Endothelial cell of umbilical vein (primary cell): ENCODE measurements around the gene PCDH20. TPM values are rescaled to one million over a fixed set of nuclear protein-coding genes. Genes with fewer than 3 reads are reported as not detected.

ENCODE experiments used
- BruUV-seq: library from RNA; stranded (reverse); fragments of 400-500 nt; replicated peaks from 2 replicates; lab custom pipeline; 2021; lab: Mats Ljungman, UMichigan
- CTCF ChIA-PET: fragments of 300-600, 350-600 bp; sonication (Branson Sonifier 250); formaldehyde crosslinking; loops from one replicate; lab custom pipeline; 2021; ENCODE audit warnings: antibody characterized with exemption, inconsistent platforms; lab: Charles Lee
- POLR2A ChIA-PET: fragments of 300-600, 350-600 bp; sonication (Branson Sonifier 250); formaldehyde crosslinking; loops from one replicate; lab custom pipeline; 2021; ENCODE audit warnings: antibody characterized with exemption, inconsistent platforms; lab: Charles Lee
- DNase-seq: peaks from one replicate; pipeline ENCODE4 v3.0.0-alpha.2; 2011; ENCODE audit warnings: low read depth, low spot score
- FAIRE-seq: peaks from 2 replicates; lab custom pipeline; 2011; peaks lifted over from hg19 to GRCh38; lab: Jason Lieb, UNC
- H2AFZ ChIP-seq: 2 replicates; pipeline ENCODE4 v1.6.0; 2012; ENCODE audit warnings: low read depth, low read length, control low read depth, inconsistent platforms
- H3K27ac ChIP-seq: 2 replicates; pipeline ENCODE4 v1.5.1; 2011; ENCODE audit warnings: low read depth, mild to moderate bottlenecking, control low read depth, low read length, moderate library complexity; ENCODE audit not compliant: insufficient read depth
- H3K27me3 ChIP-seq, 2 experiments: 2 replicates each; pipeline versions ENCODE4 v1.6.0 to v1.6.1; 2011; ENCODE audit warnings: low read length in 2 of 2, mixed read lengths in 1 of 2; ENCODE audit not compliant: control insufficient read depth in 2 of 2, insufficient read depth in 2 of 2
- H3K36me3 ChIP-seq, 2 experiments: 2 replicates in 1 of 2; 3 replicates in 1 of 2; pipeline ENCODE4 v1.5.1; 2011; ENCODE audit warnings: low read length in 2 of 2, mild to moderate bottlenecking in 1 of 2, moderate library complexity in 1 of 2; ENCODE audit not compliant: control insufficient read depth in 2 of 2, insufficient read depth in 2 of 2; ENCODE audit errors: extremely low read depth in 1 of 2
- H3K4me1 ChIP-seq: 3 replicates; pipeline ENCODE4 v1.5.1; 2011; ENCODE audit warnings: mild to moderate bottlenecking, low read length; ENCODE audit not compliant: control insufficient read depth, insufficient read depth; ENCODE audit errors: extremely low read depth
- H3K4me2 ChIP-seq: 2 replicates; pipeline ENCODE4 v1.6.1; 2011; ENCODE audit warnings: low read length, control low read depth, mixed read lengths; ENCODE audit not compliant: insufficient read depth
- H3K4me3 ChIP-seq, 3 experiments: fragments of 200-600 bp in 1 of 3; sonication (generic), shearing (Covaris generic) in 1 of 3; replicated peaks in 1 of 3; 2 replicates each; pipeline ENCODE4 v1.5.1; 2011 to 2016; ENCODE audit warnings: control low read depth in 3 of 3, low read length in 3 of 3, mild to moderate bottlenecking in 2 of 3, inconsistent platforms in 1 of 3, low read depth in 1 of 3, moderate library complexity in 1 of 3; ENCODE audit not compliant: insufficient read depth in 1 of 3
- H3K79me2 ChIP-seq: 2 replicates; pipeline ENCODE4 v1.6.0; 2012; ENCODE audit warnings: low read length, inconsistent platforms; ENCODE audit not compliant: control insufficient read depth, insufficient read depth
- H3K9ac ChIP-seq: replicated peaks from 2 replicates; pipeline ENCODE3; 2011; ENCODE audit warnings: low read length, control low read depth; ENCODE audit not compliant: insufficient read depth; ENCODE audit errors: extremely low read depth
- H3K9me1 ChIP-seq: replicated peaks from 3 replicates; pipeline ENCODE4 v1.6.0; 2011; ENCODE audit warnings: mild to moderate bottlenecking, low read length; ENCODE audit not compliant: control insufficient read depth, insufficient read depth; ENCODE audit errors: extremely low read depth
- H3K9me3 ChIP-seq: replicated peaks from 2 replicates; pipeline ENCODE4 v1.5.1; 2012; ENCODE audit warnings: low read length, inconsistent platforms; ENCODE audit not compliant: control insufficient read depth, insufficient read depth
- H4K20me1 ChIP-seq: replicated peaks from 2 replicates; pipeline ENCODE3; 2011; ENCODE audit warnings: mild to moderate bottlenecking, low read length; ENCODE audit not compliant: control insufficient read depth, insufficient read depth; ENCODE audit errors: extremely low read depth
- EZH2 ChIP-seq: IDR thresholded peaks from 2 replicates; pipeline ENCODE4 v1.6.1; 2012; ENCODE audit warnings: borderline replicate concordance, low read depth, mild to moderate bottlenecking, moderate library complexity, low read length, inconsistent platforms; ENCODE audit not compliant: severe bottlenecking
- FOS ChIP-seq: IDR thresholded peaks from 2 replicates; pipeline ENCODE4 v1.6.1; 2011; ENCODE audit warnings: mild to moderate bottlenecking, low read length, moderate library complexity, borderline replicate concordance; ENCODE audit not compliant: insufficient read depth
- GATA2 ChIP-seq: IDR thresholded peaks from 2 replicates; pipeline ENCODE4 v1.7.0; 2011; ENCODE audit warnings: low read depth, mild to moderate bottlenecking, moderate library complexity, mixed read lengths, low read length; ENCODE audit not compliant: insufficient read length, insufficient read depth
- JUN ChIP-seq: IDR thresholded peaks from 2 replicates; pipeline ENCODE4 v1.6.1; 2011; ENCODE audit warnings: borderline replicate concordance, low read depth; ENCODE audit not compliant: insufficient read length, insufficient read depth
- MYC ChIP-seq: IDR thresholded peaks from one replicate; pipeline ENCODE4 v1.6.1; 2011; ENCODE audit warnings: mild to moderate bottlenecking, low read depth, low read length
- POLR2A ChIP-seq: IDR thresholded peaks from 2 replicates; pipeline ENCODE4 v1.6.1; 2012; ENCODE audit warnings: low read depth, mild to moderate bottlenecking, control low read depth, low read length
- POLR2AphosphoS5 ChIP-seq: IDR thresholded peaks from 2 replicates; pipeline ENCODE4 v1.6.1; 2012; ENCODE audit warnings: low read depth, mild to moderate bottlenecking, control low read depth, low read length, moderate library complexity; ENCODE audit not compliant: insufficient read depth
- dilution Hi-C: fragments of 300-500 bp; cut with MboI; formaldehyde crosslinking; loops from one replicate; pipeline ENCODE4 v1.15.0; 2019; ENCODE audit warnings: low sequenced_read_pairs; ENCODE audit not compliant: extremely low pct_ligation_motif_present
- intact Hi-C: fragments of 100-400 bp; cut with micrococcal nuclease; formaldehyde crosslinking; loops from one replicate; pipeline ENCODE4 v1.10.0; 2022
- polyA plus RNA-seq, 4 experiments: library from polyadenylated mRNA; depleted of rRNA in 3 of 4; stranded (reverse) in 3 of 4; unstranded in 1 of 4; fragments of >200 nt; gene quantifications; 2 replicates each; pipeline versions ENCODE4 v1.2.1 to v1.2.3, GENCODE V29; 2011 to 2012; ENCODE audit warnings: missing spikeins in 1 of 4
- total RNA-seq: library from RNA; stranded (reverse); gene quantifications from 2 replicates; pipeline ENCODE4 v1.2.3, GENCODE V29; 2021
- TF ChIP-seq, protein P1 (sequence below), 2 donors: IDR thresholded peaks; 1 replicate in 1 of 2; 2 replicates in 1 of 2; pipeline ENCODE4 v1.5.1; 2011; ENCODE audit warnings: low read length in 2 of 2, mild to moderate bottlenecking in 2 of 2, moderate library complexity in 2 of 2, control low read depth in 1 of 2, inconsistent platforms in 1 of 2, low read depth in 1 of 2; ENCODE audit not compliant: insufficient read depth in 1 of 2; ENCODE audit errors: extremely low read depth in 1 of 2
- TF ChIP-seq, protein P2 (sequence below): IDR thresholded peaks from 2 replicates; pipeline ENCODE4 v1.6.1; 2011; ENCODE audit not compliant: insufficient read depth, insufficient read length

PCDH20 gene
- total and polyA plus RNA-seq, 2 donors (not counting 3 experiments of a cell fraction or from before 2014, with no cell fraction given) = 0.01 TPM; not detected in 1

DNA sequence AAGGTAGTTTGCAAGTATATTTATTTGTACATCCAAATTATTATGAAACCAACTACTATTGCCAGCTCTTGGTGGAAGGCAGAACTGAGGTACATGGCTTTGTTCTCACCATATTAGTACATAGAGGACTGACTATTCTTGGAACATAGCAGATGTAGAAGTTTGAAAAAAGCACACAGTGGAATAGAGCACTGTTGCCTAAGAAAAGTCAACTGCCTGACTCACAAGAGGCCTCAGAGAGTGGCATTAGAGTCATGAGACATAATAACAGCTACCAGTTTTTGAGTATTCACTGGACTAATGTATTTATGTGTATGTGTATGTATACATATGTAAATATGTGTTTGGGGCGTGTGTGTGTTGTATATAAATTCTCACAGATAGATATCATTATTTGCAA, 8.3 kb upstream of the PCDH20 start:
- no TSS peak for BruUV-seq
- Histone ChIP-seq H3K9ac (no peak overlapping the region), H4K20me1 (no peaks in the 10 kb centered on the region), H3K27ac (no peak overlapping the region), H3K4me3 (no peak overlapping the region), H3K79me2 (no peaks in the 10 kb centered on the region), H3K9me1 (no peaks in the 10 kb centered on the region), H3K4me1 (no peaks in the 10 kb centered on the region), H3K9me3 (no peaks in the 10 kb centered on the region), H3K36me3 (no peaks in the 10 kb centered on the region), H3K27me3 (no peaks in the 10 kb centered on the region), H2AFZ (no peak overlapping the region), H3K4me2 (no peak overlapping the region)
- intact Hi-C loops = no loop called here
- no peak for TF ChIP-seq EZH2
- TF ChIP-seq, protein P1, sequence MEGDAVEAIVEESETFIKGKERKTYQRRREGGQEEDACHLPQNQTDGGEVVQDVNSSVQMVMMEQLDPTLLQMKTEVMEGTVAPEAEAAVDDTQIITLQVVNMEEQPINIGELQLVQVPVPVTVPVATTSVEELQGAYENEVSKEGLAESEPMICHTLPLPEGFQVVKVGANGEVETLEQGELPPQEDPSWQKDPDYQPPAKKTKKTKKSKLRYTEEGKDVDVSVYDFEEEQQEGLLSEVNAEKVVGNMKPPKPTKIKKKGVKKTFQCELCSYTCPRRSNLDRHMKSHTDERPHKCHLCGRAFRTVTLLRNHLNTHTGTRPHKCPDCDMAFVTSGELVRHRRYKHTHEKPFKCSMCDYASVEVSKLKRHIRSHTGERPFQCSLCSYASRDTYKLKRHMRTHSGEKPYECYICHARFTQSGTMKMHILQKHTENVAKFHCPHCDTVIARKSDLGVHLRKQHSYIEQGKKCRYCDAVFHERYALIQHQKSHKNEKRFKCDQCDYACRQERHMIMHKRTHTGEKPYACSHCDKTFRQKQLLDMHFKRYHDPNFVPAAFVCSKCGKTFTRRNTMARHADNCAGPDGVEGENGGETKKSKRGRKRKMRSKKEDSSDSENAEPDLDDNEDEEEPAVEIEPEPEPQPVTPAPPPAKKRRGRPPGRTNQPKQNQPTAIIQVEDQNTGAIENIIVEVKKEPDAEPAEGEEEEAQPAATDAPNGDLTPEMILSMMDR (IDR thresholded peaks at IDR 0.05; ENCODE audit: extremely low read depth in 1 of 2, insufficient read depth in 1 of 2, low read depth in 1 of 2, low read length in 2 of 2) = no peak
- TF ChIP-seq MYC = no peak
- no peak for TF ChIP-seq FOS
- TF ChIP-seq GATA2 = no peak
- FAIRE-seq (no peak), DNase-seq (no peak)
- CTCF ChIA-PET = no interaction called here
- dilution Hi-C loops = no loop called here
- POLR2A ChIA-PET = no interaction called here

DNA sequence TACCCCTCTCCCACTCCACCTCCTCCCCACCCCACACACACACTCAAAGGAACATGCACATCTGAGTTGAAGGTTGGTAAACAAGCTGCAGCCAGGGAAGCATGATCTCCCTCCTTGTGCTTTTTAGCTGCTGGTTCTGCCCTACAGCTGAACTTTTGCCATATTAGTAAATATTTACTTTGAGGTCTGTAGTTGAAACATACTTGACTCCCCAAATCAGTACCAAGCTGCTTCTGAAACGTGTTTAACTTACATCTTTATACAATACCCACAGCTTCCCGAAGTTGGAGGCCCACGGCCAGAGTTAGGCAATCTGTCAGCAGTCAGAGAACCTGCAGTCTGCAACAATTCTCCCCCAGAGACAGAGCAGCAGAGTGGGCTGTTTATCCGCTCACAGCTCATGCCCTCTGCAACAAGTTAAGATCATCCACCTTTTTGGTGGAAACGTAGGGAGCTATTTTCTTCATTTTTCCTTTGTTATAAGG, 1.5 kb upstream of the PCDH20 start:
- DNase-seq = no peak
- CTCF ChIA-PET = no interaction called here
- intact Hi-C loops = loop anchor here (10.0 kb wide), 1 partner anchor 972 kb away; no protein-coding TSS in a partner anchor
- no peak for TF ChIP-seq FOS
- TF ChIP-seq JUN = no peak
- TF ChIP-seq, protein P1 (IDR thresholded peaks at IDR 0.05; ENCODE audit: extremely low read depth in 1 of 2, insufficient read depth in 1 of 2, low read depth in 1 of 2, low read length in 2 of 2) = no peak
- no peak for TF ChIP-seq POLR2A
- no peak for TF ChIP-seq POLR2AphosphoS5
- no peak for TF ChIP-seq EZH2
- no peak for TF ChIP-seq GATA2
- no peak for TF ChIP-seq MYC
- TF ChIP-seq, protein P2, sequence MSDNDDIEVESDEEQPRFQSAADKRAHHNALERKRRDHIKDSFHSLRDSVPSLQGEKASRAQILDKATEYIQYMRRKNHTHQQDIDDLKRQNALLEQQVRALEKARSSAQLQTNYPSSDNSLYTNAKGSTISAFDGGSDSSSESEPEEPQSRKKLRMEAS = no peak
- no peaks in the 10 kb centered on the region for H3K9me3 ChIP-seq
- no peaks in the 10 kb centered on the region for H3K79me2 ChIP-seq
- no peak overlapping the region for H3K27ac ChIP-seq
- H3K4me2 ChIP-seq = no peak overlapping the region
- H3K27me3 ChIP-seq = peaks cover 27 to 30% of the 10 kb centered on the region in 2 experiments
- H4K20me1 ChIP-seq = no peaks in the 10 kb centered on the region
- no peaks in the 10 kb centered on the region for H3K9me1 ChIP-seq
- H3K4me3 ChIP-seq = no peak overlapping the region
- dilution Hi-C loops = no loop called here
- H3K4me1 ChIP-seq = no peaks in the 10 kb centered on the region
- BruUV-seq = no TSS peak
- H3K36me3 ChIP-seq = no peaks in the 10 kb centered on the region
- POLR2A ChIA-PET = no interaction called here
- no peak overlapping the region for H2AFZ ChIP-seq
- FAIRE-seq = no peak
- no peak overlapping the region for H3K9ac ChIP-seq
